Measurements from ENCODE around the gene PRAF2. TPM values are rescaled to one million over a fixed set of nuclear protein-coding genes. Genes with fewer than 3 reads are reported as not detected.

The PRAF2 gene
- total RNA-seq (4.3 TPM), polyA plus RNA-seq (44.0 TPM)

- Histone ChIP-seq H3K4me3 (ENCODE audit: low read depth, low read length) (peak within 1 kb of the TSS; percentile 46), H3K4me1 (ENCODE audit: insufficient read depth) (peaks cover 1% of the 10 kb centered on the region), H3K27ac (ENCODE audit: low read depth) (peak within 1 kb of the TSS; percentile 62), H3K36me3 (ENCODE audit: insufficient read depth) (peaks cover 6% of the 10 kb centered on the region)
- WGBS, result under 1% methylated on average over 61 of the region's 61 CpGs
- DNase-seq (ENCODE audit: extremely low spot score), result peak; percentile 83
These were observed at the start of gene PRAF2 for GRCh38 chrX:49073601-49074575. TSS of gene PRAF2 (minus strand) at chrX:49074002. CDS start at chrX:49073987, 15 bp downstream.

GRCh38 chrX:49122499-49122898 is 48.7 kb upstream of the PRAF2 start:
- Histone ChIP-seq H3K4me1 (ENCODE audit: insufficient read depth) (no peaks in the 10 kb centered on the region), H3K27ac (ENCODE audit: low read depth) (no peak overlapping the region), H3K4me3 (ENCODE audit: low read depth, low read length) (peak overlapping the region; percentile 88), H3K36me3 (ENCODE audit: insufficient read depth) (peaks cover 2% of the 10 kb centered on the region)
- no peak for DNase-seq (ENCODE audit: extremely low spot score)
- WGBS, result 66% methylated on average over 5 of the region's 5 CpGs

GRCh38 chrX:49120091-49120490 is 46.3 kb upstream of the PRAF2 start:
- Histone ChIP-seq H3K4me1 (ENCODE audit: insufficient read depth) (no peaks in the 10 kb centered on the region), H3K27ac (ENCODE audit: low read depth) (no peak overlapping the region), H3K4me3 (ENCODE audit: low read depth, low read length) (no peak overlapping the region), H3K36me3 (ENCODE audit: insufficient read depth) (peaks cover 5% of the 10 kb centered on the region)
- 64% methylated on average over 1 of the region's 1 CpG for WGBS
- no peak for DNase-seq (ENCODE audit: extremely low spot score)

- H3K4me3 ChIP-seq (ENCODE audit: low read depth, low read length), result no peak overlapping the region
- no peak overlapping the region for H3K27ac ChIP-seq (ENCODE audit: low read depth)
- WGBS, result 78% methylated on average over 6 of the region's 6 CpGs
- peaks cover 5% of the 10 kb centered on the region for H3K36me3 ChIP-seq (ENCODE audit: insufficient read depth)
- no peaks in the 10 kb centered on the region for H3K4me1 ChIP-seq (ENCODE audit: insufficient read depth)
- DNase-seq (ENCODE audit: extremely low spot score), result no peak
These were observed 43.8 kb upstream of the PRAF2 start for GRCh38 chrX:49117581-49117980.

GRCh38 chrX:49116716-49117115 is 42.9 kb upstream of the PRAF2 start:
- 94% methylated on average over 5 of the region's 5 CpGs for WGBS
- peaks cover 5% of the 10 kb centered on the region for H3K36me3 ChIP-seq (ENCODE audit: insufficient read depth)

GRCh38 chrX:49116076-49116475 is 42.3 kb upstream of the PRAF2 start:
- Histone ChIP-seq H3K4me3 (ENCODE audit: low read depth, low read length) (no peak overlapping the region), H3K27ac (ENCODE audit: low read depth) (no peak overlapping the region), H3K4me1 (ENCODE audit: insufficient read depth) (no peaks in the 10 kb centered on the region), H3K36me3 (ENCODE audit: insufficient read depth) (peaks cover 5% of the 10 kb centered on the region)
- DNase-seq (ENCODE audit: extremely low spot score), result no peak
- 79% methylated on average over 8 of the region's 8 CpGs for WGBS

More at GRCh38 chrX:49116716-49117115, 42.9 kb upstream of the PRAF2 start:
- H3K4me3 ChIP-seq (ENCODE audit: low read depth, low read length), result no peak overlapping the region
- DNase-seq (ENCODE audit: extremely low spot score), result no peak
- no peak overlapping the region for H3K27ac ChIP-seq (ENCODE audit: low read depth)
- no peaks in the 10 kb centered on the region for H3K4me1 ChIP-seq (ENCODE audit: insufficient read depth)

- H3K4me1 ChIP-seq (ENCODE audit: insufficient read depth), result no peaks in the 10 kb centered on the region
- no peak for DNase-seq (ENCODE audit: extremely low spot score)
- no peak overlapping the region for H3K27ac ChIP-seq (ENCODE audit: low read depth)
- 77% methylated on average over 3 of the region's 3 CpGs for WGBS
- peaks cover 3% of the 10 kb centered on the region for H3K36me3 ChIP-seq (ENCODE audit: insufficient read depth)
- no peak overlapping the region for H3K4me3 ChIP-seq (ENCODE audit: low read depth, low read length)
These were observed 38.0 kb upstream of the PRAF2 start for GRCh38 chrX:49111791-49112190.

GRCh38 chrX:49110417-49110816 is 36.6 kb upstream of the PRAF2 start:
- 97% methylated on average over 3 of the region's 3 CpGs for WGBS
- DNase-seq (ENCODE audit: extremely low spot score), result no peak
- no peak overlapping the region for H3K27ac ChIP-seq (ENCODE audit: low read depth)
- no peaks in the 10 kb centered on the region for H3K4me1 ChIP-seq (ENCODE audit: insufficient read depth)
- H3K36me3 ChIP-seq (ENCODE audit: insufficient read depth), result no peaks in the 10 kb centered on the region
- H3K4me3 ChIP-seq (ENCODE audit: low read depth, low read length), result no peak overlapping the region

GRCh38 chrX:49108641-49109040 is 34.8 kb upstream of the PRAF2 start:
- H3K4me3 ChIP-seq (ENCODE audit: low read depth, low read length), result no peak overlapping the region
- H3K36me3 ChIP-seq (ENCODE audit: insufficient read depth), result no peaks in the 10 kb centered on the region
- 75% methylated on average over 2 of the region's 2 CpGs for WGBS
- no peaks in the 10 kb centered on the region for H3K4me1 ChIP-seq (ENCODE audit: insufficient read depth)
- no peak overlapping the region for H3K27ac ChIP-seq (ENCODE audit: low read depth)
- DNase-seq (ENCODE audit: extremely low spot score), result no peak

- WGBS, result 35% methylated on average over 7 of the region's 7 CpGs
- no peak for DNase-seq (ENCODE audit: extremely low spot score)
- Histone ChIP-seq H3K4me1 (ENCODE audit: insufficient read depth) (no peaks in the 10 kb centered on the region), H3K4me3 (ENCODE audit: low read depth, low read length) (no peak overlapping the region), H3K27ac (ENCODE audit: low read depth) (no peak overlapping the region), H3K36me3 (ENCODE audit: insufficient read depth) (no peaks in the 10 kb centered on the region)
These were observed 33.1 kb upstream of the PRAF2 start for GRCh38 chrX:49106930-49107329.

- Histone ChIP-seq H3K36me3 (ENCODE audit: insufficient read depth) (no peaks in the 10 kb centered on the region), H3K4me1 (ENCODE audit: insufficient read depth) (no peaks in the 10 kb centered on the region), H3K4me3 (ENCODE audit: low read depth, low read length) (no peak overlapping the region), H3K27ac (ENCODE audit: low read depth) (no peak overlapping the region)
- 95% methylated on average over 4 of the region's 4 CpGs for WGBS
- DNase-seq (ENCODE audit: extremely low spot score), result no peak
These were observed 32.5 kb upstream of the PRAF2 start for GRCh38 chrX:49106296-49106695.

GRCh38 chrX:49103637-49104036 is 29.8 kb upstream of the PRAF2 start:
- no peak overlapping the region for H3K4me3 ChIP-seq (ENCODE audit: low read depth, low read length)
- 62% methylated on average over 3 of the region's 3 CpGs for WGBS
- H3K27ac ChIP-seq (ENCODE audit: low read depth), result no peak overlapping the region
- H3K4me1 ChIP-seq (ENCODE audit: insufficient read depth), result no peaks in the 10 kb centered on the region
- H3K36me3 ChIP-seq (ENCODE audit: insufficient read depth), result no peaks in the 10 kb centered on the region
- no peak for DNase-seq (ENCODE audit: extremely low spot score)

GRCh38 chrX:49102190-49102589 is 28.4 kb upstream of the PRAF2 start:
- no peak for DNase-seq (ENCODE audit: extremely low spot score)
- Histone ChIP-seq H3K27ac (ENCODE audit: low read depth) (no peak overlapping the region), H3K4me1 (ENCODE audit: insufficient read depth) (no peaks in the 10 kb centered on the region), H3K4me3 (ENCODE audit: low read depth, low read length) (no peak overlapping the region), H3K36me3 (ENCODE audit: insufficient read depth) (no peaks in the 10 kb centered on the region)
- WGBS, result 78% methylated on average over 9 of the region's 9 CpGs

GRCh38 chrX:49101629-49101984 is 27.8 kb upstream of the PRAF2 start:
- Histone ChIP-seq H3K4me3 (ENCODE audit: low read depth, low read length) (peak overlapping the region; percentile 46), H3K36me3 (ENCODE audit: insufficient read depth) (no peaks in the 10 kb centered on the region), H3K27ac (ENCODE audit: low read depth) (peak overlapping the region; percentile 56), H3K4me1 (ENCODE audit: insufficient read depth) (no peaks in the 10 kb centered on the region)
- no peak for DNase-seq (ENCODE audit: extremely low spot score)
- WGBS, result 11% methylated on average over 9 of the region's 9 CpGs
